HG03025 (cell line): ENCODE results near the gene DRGX.

ENCODE experiments used
- ATAC-seq: cut with Tn5 transposase; IDR thresholded peaks from one replicate; pipeline ENCODE4 v1.9.1; 2021; ENCODE audit warnings: mild to moderate bottlenecking, moderate library complexity; ENCODE audit not compliant: unreplicated experiment, low FRiP score

DRGX gene

DNA sequence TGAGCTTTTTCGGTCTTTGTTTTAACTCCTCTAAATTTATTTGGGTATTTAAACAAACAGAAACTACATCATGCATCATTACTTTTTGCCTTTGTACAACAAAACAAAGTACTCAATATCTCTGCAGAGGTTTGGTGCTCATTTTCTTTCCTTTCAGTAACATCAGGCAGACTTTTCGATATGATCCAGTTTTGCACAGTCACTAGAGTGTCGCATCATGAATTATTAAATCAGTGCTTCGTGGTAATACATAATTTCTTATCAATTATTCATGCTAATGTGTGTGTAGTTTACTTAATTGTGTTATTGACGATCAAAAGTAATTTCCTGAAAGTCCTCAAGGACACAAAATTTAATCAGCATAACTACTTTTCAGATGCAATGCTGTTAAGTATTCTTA, 31.8 kb downstream of the DRGX start:
- ATAC-seq = no peak

DNA sequence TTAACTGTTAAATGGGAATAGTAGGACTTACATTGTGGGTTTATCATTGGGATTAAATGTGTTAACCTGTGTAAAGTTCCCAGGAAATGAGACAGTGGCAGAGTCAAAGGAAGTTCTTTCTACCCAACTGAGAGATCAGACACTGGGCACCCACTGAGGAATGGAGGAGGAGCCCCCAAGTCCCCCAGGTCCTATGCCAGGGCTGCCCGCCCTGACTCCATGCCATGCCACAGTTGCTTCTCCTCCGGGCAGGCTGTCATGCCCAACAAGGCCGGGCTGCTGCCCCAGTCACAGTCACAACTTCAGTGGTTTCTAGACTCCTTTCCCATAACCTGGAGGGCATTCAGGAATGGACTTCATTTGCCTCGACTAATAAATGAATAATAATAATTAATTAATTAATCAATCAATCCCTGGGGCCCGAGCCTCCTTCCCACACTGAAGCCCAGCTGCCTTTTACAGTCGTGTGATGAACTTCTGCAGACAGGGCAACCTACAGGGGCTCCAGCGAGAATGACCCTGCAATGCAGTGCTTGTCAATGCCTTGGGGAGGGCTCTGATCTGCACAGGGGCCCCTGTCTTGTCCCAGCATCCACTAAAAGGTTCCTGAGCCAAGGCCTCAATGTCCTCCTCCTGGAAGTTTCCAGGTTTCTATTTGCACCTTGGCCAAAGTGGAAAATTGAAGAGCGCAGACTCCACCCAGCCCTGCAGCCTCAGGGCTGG, 32.4 kb downstream of the DRGX start:
- ATAC-seq = no peak

DNA sequence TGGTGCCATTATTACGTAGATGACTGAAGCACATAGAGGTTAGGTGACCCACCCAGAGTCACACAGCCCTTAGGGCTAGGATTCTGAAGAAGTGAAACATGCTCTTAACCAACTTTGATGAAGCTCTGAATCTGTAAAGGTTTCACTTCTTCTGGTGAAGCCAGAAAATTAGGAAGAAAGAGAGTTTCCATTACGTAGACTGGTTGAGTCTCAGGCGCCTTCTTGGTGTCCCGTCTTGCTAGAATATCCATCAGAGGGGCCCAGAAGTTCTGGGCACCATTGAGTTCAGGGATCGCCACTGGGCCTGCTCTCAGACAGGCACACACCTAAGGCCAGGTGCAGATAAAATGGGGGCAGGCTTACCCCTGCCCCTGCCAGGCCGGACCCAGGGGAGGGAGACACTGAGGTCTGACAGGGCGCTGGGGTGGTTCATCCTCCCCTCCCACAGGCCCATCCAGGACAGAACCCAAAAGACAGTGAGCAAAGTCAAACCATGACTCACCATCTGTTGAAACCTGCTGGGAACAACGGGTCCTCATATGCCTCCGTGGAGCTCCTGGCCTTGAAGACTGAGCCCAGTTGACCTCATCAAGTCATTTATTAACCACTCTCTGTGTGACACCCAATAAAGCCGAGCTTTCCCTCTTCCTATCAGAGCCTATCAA, 33.2 kb downstream of the DRGX start:
- ATAC-seq = peak; percentile 86

DNA sequence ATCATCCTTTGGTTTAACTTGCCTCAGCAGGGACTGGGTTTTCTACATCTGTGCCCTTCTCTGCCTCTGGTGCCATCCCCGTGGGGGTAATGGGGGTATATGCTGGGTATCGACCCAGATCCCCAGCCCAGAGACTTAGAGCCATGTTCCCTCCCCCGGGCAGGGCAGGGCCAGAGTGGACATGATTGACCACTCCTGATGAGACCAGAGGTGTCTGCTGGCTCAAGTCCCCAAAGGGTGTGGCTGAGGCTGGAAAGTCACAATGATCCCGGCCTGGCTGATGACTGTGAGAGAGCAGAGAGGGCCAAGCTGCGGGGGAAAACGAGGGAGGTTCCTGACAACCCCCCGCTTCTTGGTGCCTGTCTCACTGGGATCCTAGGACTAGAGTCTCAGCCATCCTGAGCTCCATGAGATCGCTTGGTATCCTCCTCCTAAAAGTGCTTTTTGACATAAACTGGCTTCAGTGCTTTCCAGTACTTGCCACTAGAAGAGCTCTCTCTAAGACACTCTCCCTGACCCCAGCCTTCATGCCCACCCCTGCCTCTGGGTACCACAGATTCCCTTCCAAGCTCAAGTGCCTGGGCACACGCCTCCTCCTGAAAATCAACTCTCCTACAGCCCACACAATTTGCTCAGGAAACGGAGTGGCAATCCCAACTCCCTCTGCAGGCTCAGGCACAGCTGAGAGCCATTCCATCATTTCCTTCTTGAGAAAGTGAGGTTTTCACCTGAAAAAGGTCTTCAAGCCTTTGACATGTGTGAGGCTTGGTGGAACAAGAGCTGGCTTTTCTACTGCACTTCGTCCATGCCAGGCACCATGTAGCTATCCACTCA, 33.9 kb downstream of the DRGX start:
- no peak for ATAC-seq

DNA sequence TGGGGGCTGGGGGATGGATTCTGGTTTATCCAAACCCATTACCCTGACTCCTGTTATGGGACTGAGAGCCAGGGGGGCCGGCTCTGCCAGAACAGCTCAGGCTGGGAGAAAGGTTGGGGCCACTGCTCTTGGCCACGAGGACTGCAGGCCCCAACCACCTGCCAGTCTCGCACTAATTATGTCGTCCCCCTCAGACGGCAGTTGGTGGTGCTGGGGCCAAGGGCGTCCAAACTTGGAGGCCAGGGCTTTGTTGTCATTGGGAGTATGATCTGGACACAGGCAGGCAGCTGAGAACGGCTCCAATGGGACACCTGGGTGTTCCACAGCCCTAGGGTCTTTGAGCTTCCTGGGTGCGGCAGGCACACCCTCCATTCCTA, 34.7 kb downstream of the DRGX start:
- no peak for ATAC-seq

DNA sequence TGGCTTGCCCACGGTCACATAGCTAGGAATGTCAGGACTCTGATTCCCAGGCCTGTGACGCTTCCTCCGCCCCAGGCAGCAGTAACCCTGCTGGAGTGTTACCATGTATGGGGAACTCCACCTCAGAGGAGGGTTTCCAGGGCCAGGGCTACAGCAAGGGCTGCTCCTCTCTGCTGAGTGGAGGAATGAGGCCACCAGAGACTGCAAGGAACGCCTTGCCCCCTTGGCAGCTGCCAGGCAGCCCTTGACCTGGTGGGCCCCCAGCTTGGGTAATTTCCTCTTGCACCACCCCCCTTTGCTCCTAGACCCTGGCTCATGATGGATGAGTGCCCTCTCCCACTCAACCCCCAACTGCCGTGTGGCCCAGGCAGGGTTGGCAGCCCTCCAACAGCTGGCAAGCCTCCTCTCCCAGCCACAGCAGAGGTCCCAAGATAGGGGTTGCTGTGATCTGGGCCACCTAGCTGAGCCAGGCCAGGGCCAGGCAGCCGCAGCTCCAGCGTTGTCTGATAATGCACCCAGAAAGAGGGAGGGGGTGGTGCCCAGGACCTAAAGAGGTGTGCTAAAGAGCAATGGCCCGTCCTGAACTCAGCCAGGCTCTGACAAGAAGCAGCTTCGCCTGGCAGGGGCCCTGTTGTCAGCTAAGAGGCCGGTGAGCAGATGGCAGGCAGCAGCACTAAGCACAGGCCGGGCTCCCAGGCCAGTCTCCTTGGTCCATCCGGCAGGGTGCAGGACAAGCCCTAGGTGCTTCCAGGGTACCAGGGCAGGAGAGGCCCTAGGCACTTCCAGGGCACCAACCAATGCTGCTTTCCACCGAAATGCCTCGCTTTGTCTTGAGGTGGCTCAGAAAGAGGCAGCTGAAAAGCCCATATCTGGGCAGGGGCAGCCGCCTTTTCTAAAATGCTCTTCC, 35.4 kb downstream of the DRGX start:
- ATAC-seq = no peak

DNA sequence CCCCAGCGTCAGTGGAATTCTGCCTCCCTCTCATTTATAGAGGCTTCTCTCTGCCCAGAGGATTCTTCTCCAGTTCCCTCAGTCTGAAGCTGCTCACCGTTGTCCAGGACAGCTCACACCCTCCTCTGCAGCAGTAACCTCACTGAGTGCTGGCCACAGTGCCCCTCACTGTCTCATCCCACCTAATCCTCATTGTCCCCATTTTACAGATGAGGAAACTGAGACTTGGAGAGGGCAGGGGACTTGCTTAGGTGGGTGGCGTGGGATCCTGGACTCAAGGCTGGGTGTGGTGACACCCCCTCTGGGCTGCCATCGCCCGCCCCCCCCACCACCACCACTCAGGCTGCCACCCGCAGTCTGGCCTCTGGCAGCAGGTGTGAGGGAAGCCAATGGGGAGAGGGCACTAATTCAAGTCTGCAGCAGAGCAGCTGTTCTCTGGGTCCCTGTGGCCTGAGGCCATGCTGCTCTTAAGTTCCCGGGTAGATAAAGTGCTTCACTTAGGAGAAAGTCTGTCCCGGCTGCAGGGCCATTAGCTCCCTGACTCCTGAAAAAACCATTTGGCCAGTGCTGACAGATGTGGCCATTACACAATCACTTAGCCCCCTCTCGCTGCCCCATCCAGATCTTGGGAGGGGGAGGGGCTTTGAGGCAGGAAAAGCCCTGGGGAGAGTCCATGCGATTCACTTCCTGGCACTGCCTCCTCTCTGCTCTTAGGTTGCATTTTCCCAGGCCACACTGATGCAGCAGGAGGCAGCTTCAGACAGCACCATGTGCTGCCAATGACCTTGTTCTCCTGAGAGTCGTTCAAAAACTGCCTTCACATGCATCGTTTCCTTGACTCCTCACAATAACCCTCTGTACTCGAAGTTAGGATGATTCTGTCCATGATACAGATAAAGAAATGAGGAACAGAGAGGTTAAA, 36.3 kb downstream of the DRGX start:
- no peak for ATAC-seq

DNA sequence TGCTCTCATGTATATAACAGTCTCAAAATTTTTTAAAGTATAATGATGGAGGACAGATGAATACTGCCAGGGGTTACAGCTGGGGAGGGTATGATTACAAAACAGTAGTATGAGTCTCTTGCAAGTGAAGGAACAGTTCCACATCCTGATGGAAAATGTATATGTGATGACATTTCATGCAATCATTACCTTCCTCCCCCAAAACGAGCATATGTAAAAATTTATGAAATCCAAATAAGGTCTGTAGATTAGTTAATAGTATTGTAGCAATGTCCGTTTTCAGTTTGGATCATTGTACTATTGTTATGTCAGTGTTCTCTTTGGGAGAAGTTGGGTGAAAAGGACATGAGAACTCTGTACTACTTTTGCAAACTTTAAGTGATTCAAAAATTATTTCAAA, 38.0 kb downstream of the DRGX start:
- no peak for ATAC-seq

DNA sequence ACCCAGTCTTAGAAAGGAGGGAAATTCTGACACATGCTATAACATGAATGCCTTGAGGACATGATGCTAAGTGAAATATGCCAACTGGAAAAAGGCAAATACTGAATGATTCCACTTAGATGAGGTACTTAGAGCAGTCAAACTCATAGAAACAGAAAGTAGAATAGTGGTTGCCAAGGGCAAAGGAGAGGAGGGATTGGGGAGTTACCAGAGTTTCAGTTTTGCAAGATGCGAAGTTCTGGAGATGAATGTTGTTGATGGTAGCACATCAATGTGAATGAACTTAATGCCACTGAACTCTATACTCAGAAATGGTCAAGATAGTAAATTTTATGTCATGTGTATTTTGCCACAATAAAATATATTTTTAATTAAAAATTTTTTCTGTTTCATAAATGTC, 38.9 kb downstream of the DRGX start:
- no peak for ATAC-seq

DNA sequence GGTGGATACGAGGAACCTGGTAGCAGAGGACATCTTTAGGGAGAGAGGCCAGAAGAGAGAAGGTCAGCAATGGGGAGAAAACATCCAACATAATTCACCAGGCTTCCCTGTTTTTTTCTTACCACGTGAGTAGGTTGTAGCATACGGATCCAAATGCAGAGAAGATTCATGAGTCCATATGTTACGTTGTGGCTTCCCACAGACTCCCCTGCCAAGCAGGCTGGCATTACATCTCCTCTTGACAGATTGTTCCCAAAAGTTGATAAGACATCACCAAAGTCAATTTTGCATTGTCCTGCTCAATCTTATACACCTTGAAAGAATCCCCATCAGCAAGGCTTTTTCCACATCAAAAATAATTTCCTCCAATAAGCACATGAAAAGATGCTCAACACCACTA, 39.7 kb downstream of the DRGX start:
- ATAC-seq = no peak

DNA sequence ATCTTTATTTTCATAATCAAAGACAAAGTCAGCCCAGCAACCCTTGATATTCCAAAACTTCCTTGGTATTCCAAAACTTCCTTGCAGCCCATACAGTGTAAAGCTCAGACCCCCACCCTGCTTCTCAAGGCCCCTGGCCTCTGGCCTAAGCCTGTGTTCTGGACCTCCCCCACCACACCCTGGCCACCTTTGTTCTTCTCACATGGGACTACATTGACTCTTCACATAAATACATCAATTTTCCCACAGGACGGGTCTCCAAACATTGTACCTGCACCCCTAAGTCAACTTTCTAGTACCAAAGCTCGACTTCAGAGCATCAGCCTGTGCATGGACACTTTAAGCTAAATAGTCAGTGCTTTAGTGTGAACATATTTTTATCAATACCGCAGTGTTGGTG, 40.7 kb downstream of the DRGX start:
- ATAC-seq = no peak

DNA sequence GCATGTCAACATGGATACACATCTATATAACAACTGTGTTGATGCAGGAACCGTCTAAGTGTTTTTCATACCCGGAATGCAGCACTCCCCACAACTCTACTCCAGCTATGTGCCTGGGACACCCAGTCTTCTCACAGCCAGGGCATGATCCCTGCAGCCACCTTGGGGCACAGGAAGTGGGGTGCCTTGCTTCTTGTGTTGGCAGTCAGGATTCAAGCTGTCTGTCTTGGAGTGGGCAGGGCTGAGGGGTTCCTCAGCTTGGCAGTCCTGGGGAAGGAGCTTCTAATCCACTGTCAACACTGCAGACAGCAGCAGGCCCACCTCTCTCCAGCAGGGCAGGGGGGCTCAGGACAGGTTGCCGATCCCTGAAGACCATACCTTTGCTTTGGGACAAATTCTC, 41.3 kb downstream of the DRGX start:
- ATAC-seq = no peak

DNA sequence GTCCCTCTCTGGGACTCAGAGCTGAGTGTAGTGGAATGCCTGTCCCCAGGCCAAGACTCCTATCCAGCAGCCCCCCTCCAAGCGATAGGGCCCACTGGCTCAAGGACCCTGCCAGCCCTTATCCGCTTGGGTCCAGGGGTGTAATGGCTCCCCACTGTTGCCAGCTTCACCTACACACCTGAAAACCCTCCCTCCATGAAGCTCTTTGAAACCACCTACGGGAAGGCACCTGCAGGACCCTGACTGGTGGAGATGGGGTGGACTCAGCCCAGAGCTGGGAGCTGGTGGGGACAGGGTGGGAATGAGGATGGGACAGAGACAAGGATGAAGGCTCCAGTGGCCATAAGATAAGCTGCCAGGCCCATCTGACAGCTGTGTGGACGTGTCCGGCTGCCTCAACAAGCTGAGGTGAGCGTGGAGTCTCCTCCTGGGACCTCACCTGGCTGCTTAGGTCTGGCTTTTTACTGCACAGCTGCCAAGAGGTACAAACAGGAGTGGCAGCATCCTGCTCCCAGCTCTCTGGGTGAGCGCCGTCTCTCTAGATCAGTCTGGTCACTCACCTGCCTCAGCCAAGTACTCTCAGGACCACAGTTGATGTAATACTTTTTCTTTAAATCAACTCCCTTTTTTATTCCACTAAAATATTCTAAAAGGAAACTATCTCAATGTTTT, 41.9 kb downstream of the DRGX start:
- ATAC-seq = no peak

DNA sequence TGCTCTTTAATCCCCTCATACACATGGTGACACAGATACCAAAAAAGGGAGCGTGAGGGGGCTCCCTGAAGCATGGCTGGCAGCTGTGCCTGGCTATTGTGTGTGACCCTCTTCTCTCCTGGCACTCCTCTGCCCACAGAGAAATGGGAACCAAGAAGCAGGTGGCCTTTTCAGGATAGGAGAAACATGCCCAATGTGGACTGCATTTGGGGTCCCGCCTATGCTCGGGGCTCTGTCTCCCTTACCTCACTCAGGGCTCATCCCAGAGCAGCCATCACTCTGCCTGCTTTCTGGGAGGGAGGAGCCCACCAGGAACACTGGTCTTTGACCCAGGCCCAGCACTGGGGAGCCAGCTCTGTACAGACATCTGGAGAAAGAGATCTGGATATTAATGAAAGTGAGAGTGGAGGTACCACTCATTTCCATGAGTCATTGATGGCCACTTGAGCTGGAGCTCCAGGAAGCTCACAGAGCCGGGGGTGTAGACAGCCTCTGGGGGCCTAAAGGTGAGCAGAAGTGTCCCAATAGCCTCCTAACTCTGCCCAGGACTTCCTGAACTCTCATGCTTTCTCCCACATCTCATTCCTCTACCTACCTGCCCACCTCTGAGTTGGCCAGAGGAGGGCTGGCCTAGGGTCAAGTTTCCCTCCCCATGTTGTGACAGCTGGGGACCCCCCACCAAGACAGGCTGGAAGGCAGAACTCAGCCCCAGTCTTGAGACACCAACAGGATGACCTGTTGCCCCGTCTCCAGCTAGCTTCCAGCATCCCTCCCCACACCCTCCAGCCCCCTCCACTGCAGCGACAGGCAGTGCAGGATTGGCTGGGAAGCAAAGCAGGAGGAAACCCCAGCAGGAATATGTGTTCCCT, 42.6 kb downstream of the DRGX start:
- no peak for ATAC-seq

DNA sequence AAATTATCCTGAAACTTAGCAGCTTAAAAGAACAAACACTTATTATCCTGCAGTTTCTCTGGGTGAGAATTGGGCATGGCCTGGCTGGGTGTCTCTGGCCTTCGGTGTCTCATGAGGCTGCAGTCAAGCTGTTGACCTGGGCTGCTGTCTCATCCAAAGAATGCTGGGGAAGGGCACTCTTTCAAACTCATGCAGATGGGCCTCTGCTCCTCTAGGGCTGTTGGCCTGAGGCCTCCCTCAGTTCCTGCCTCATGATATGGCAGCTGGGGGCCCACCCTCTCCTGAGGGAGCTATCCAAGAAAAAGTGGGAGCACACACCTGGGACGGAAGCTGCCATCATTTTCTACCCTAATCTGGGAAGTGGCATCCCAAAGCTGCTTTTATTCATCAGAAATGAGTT, 43.6 kb downstream of the DRGX start:
- no peak for ATAC-seq

DNA sequence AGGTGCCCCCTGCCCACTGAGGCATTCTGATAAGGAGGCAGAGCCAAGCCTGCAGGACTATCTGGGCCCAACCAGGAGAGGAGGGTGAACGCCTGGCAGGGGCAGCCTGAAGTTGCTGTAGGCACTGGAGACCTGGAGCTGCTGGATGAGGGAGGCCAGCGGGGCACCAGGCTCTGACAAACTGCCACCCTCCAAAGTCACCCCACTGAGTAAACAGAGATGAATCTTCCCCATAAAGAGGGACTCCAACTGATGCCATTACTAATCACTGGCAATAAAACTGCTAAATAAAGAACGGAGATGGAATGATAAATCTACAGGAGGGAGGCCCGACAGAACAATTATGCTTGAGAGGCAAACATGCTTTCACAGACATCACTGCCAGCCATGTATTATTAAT, 44.2 kb downstream of the DRGX start:
- no peak for ATAC-seq

DNA sequence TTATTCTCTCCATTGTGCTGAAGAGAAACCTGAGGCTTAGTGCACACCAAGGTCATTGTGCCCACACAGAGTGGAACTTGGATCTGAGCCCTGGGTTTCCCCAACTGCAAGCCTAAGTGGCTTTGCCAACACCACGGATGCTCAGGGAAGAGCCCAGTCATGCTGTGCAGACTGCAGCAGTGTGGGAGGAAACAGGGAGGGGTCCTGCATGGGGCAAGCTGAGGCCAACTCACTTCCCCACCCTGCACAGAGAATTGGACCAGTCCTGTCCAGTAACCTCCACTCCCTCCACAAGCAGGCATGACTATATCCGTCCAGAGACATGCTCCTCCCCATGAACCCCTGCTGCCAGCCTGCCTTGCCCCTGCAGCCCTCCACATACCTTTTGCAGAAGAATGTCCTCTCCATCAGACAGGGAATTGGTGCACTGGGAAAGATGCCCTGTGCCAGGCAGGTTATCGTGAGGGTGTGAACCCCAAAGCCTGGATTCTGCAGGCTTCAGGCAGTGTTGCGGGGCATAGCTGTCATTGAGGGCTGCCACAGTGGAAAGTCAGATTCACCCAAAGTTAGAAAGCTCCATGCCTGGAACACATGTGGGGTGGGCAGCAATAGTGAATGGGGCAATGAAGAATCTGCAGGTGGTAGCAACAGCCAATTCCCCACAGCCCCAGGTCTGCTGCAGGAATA, 44.9 kb downstream of the DRGX start:
- ATAC-seq = no peak

DNA sequence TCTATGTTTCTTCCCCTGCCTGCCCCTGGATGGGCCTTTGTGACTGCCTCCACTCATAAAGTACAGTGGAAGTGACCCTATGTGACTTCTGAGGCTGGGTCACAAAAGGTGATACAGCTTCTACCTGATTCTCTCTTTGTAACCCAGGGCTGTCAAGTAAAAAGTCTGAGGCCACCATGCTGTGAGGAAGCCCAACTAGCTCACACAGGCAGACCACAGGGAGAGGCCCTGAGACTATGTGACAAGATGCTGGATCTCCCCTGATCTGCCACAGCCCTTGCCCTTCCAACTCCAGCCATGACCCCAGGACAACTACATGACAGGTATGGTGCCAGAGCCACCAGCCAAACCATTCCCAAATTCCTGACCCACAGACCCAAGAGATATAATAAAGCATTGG, 45.8 kb downstream of the DRGX start:
- no peak for ATAC-seq
